HG03442 (cell line): Measurements from ENCODE around the gene SLC1A7.

Experiments
- ATAC-seq: cut with Tn5 transposase; IDR thresholded peaks from one replicate; pipeline ENCODE4 v1.9.1; 2021; ENCODE audit warnings: mild to moderate bottlenecking, moderate library complexity; ENCODE audit not compliant: unreplicated experiment

Gene SLC1A7

GRCh38 chr1:53092659-53093450, 49.6 kb downstream of the SLC1A7 start:
- ATAC-seq = no peak

GRCh38 chr1:53091841-53092645, 50.4 kb downstream of the SLC1A7 start:
- no peak for ATAC-seq

- no peak for ATAC-seq
These were observed 52.0 kb downstream of the SLC1A7 start for GRCh38 chr1:53090227-53091147.

- no peak for ATAC-seq
These were observed 52.8 kb downstream of the SLC1A7 start for GRCh38 chr1:53089478-53090226.

GRCh38 chr1:53088616-53089300, 53.7 kb downstream of the SLC1A7 start:
- no peak for ATAC-seq

GRCh38 chr1:53087332-53088285, 54.8 kb downstream of the SLC1A7 start:
- no peak for ATAC-seq

- no peak for ATAC-seq
These were observed 55.9 kb downstream of the SLC1A7 start for GRCh38 chr1:53086491-53087070.

- no peak for ATAC-seq
These were observed 57.0 kb downstream of the SLC1A7 start for GRCh38 chr1:53085405-53085804.

- ATAC-seq = no peak
These were observed 57.9 kb downstream of the SLC1A7 start for GRCh38 chr1:53084589-53084971.

GRCh38 chr1:53083636-53084588, 58.5 kb downstream of the SLC1A7 start:
- no peak for ATAC-seq

GRCh38 chr1:53082826-53083455, 59.5 kb downstream of the SLC1A7 start:
- no peak for ATAC-seq

- ATAC-seq = no peak
These were observed 60.9 kb downstream of the SLC1A7 start for GRCh38 chr1:53081384-53082066.

- ATAC-seq = no peak
These were observed 61.7 kb downstream of the SLC1A7 start for GRCh38 chr1:53080769-53081168.

GRCh38 chr1:53080041-53080440, 62.4 kb downstream of the SLC1A7 start:
- ATAC-seq = no peak

- no peak for ATAC-seq
These were observed 63.2 kb downstream of the SLC1A7 start for GRCh38 chr1:53079251-53079650.
